OCI-LY7 (cell line): Measurements from ENCODE around the gene DPYSL4.

ENCODE experiments used
- CTCF ChIP-seq: fragments of 200-600 bp; sonication (generic); conservative IDR thresholded peaks from 2 replicates; pipeline ENCODE4 v1.5.1; 2014; ENCODE audit warnings: mild to moderate bottlenecking, antibody characterized with exemption, low read length, moderate library complexity, mixed read lengths
- EZH2phosphoT487 ChIP-seq: fragments of 200-600 bp; sonication (generic); IDR thresholded peaks from 2 replicates; pipeline ENCODE4 v1.6.1; 2018; ENCODE audit warnings: low read depth, borderline replicate concordance, mild to moderate bottlenecking, mixed run types, antibody characterized with exemption, low read length, moderate library complexity, mixed read lengths

GRCh38 chr10:132198381-132199181 lies 11.8 kb downstream of the DPYSL4 start:
- TF ChIP-seq CTCF, result no peak
- TF ChIP-seq EZH2phosphoT487, result no peak
